ENCODE results near the gene RAPGEF5.

RAPGEF5 gene

GRCh38 chr7:22141355-22141754 is 215.6 kb downstream of the RAPGEF5 start:
- no peak for DNase-seq

- DNase-seq: no peak
Measured at GRCh38 chr7:22140578-22140977, 216.4 kb downstream of the RAPGEF5 start.

DNA sequence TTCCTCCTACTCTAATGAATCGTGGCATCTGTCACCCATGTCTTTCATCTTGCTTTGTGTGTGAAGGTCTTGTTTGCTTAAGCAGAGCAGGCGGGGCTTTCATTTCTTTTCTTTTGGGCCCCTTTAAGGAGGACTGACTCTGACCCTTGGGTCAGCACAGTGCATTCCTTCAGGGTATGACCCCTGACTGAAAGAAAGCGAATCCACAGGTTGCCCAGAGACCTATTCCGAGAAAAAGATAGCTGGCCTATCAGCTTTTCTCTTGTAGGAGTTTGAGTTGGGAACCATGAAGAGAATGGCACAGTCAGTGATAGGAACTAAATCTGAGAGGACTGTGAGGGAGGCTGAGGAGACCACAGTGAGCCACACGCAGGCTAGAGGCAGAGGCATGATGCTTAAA is 218.1 kb downstream of the RAPGEF5 start:
- no peak for DNase-seq

DNA sequence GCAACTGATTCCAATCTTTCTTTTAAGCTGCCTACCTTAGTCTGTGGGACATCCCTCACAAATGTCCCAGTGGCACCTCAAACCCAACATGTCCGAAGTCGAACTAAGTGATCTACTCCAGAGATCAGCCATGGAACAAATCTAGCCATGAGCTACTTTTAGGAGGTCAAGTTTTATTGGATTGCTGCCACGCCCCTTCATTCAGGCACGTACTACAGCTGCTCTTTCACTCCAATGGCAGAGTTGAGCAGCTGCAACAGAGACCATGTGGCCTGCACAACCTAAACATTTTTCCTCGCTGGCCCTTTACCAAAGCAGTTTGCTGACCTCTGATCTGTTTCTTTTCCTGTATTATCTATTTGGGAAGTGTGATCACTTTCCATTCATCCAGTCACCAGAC is 218.8 kb downstream of the RAPGEF5 start:
- DNase-seq: no peak

DNA sequence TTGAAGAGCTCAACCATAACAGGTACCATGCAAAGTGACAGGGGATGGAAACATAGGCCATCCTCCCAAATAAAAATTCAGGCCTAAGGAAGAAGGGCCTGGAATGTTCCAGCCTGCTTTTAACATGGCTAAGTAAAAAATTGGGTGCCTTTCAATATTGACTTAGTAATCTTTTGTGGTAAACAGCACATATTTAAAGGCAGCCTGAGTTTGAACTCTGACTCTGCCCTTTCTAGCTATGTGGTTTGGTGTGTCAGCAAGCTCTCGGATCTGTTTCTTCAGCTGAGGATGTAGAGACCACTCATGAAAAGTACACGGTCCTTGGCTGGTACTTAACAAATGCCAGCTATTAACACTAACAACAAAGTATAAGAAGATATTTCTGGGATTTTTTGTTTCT is 219.5 kb downstream of the RAPGEF5 start:
- DNase-seq: no peak

DNA sequence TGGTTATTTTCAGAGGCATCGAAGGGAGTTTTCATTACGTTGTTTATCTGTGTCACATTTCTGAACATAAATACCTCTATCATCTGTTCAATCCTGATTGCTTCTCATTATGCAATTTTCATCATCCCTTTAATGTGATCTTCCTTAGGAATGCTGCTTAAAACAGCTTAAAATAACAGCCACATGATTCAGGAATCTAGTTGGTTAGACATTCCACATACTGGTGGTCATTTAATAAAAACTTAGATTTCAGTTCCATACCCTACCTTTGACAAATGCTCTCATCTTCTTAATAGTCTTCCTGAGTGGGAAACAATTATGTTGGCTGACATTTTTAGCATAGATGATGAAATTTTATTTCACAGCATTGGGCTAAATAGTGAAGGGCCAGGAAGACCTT is 219.9 kb downstream of the RAPGEF5 start:
- no peak for DNase-seq

DNA sequence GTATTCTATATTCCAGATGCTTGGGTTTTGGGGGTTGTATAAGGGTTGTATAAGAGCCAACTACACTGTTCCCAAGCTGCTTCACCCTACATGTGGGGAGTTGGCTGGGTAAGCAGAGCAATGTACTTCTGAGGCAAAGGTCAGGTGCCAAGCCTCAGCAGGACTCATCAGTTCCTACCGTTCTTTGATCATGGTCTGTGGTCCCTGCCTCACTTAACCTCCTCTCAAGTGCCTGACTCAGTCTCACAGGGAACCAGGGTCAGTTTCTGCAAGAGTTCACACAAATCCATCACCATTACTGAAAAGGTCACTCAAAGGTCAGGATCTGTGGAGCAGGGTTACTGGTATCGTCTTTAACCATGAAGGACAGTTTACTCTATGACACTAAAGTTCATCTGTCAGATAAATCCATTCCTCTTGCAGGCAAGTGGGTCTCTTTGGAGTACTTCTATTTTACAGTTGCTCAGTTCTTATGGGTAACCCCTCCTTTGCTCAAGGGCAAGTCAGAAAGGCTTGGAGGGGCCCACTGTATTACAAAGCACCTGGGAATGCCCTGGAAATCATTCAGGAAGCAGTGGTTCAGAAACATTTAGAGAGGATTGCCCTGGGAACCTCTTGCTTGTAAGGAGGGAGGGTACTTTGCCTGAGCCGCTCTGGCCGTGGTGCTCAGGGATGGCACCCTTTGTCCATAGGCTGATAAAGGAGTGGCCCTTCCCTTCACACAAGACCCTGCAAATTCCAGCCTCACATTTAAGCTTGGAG is 227.0 kb downstream of the RAPGEF5 start:
- no peak for DNase-seq

DNA sequence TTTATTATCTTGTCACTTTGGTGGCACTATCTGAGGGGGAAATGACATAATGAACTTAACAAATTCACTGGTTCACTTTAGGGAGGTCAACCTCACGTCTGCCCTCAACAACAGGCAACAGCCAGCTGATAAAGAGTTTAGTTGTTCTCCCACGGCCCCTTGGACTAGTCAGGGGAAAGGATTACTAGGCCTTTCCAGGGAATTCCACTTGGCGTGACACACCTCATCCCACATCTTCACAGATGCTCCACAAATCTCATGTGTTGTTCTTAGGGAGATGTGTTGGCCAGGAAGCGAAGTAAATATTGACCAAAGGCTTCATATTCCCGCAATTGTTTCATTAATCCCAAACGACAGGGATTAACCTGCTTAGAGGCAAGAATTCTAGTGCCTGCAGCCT is 227.8 kb downstream of the RAPGEF5 start:
- DNase-seq: no peak

DNA sequence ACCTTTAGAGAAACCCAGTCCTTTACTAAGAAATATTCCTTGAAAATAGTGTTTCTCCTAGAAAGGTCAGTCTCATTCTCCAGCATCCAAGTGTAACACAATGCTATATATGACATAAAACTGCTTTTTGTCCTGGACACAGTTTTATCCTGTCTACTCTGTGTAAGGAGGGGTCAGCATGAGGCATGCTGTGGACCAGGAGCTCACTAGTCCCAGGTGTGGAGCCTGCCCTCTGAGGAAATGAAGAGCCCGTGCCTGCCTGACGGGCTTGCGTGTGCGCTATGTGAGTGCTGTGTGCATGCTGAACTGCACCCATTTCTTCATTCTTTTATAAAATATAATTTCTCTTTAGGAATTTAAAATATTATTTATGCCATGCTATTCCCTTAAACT is 228.4 kb downstream of the RAPGEF5 start:
- no peak for DNase-seq

- no peak for DNase-seq
Measured at GRCh38 chr7:22127835-22128527, 229.0 kb downstream of the RAPGEF5 start.

DNA sequence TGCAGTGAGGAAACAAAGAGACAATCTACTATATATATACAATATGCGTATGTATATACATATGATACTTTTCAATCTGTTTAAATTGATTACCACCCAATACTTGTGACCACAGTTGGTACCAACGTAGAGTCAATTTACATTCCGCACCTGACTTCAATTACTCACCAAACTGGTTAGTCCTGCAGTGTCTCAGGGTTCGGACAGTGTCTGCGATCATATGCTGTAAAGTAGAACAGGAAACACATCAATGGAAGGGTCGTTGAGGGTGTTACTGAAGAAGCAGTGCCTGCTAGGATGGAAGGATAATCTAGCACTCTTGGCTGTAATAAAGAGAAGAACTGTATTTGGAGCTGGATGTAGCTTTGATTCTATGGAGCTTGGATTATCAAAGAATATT is 231.5 kb downstream of the RAPGEF5 start:
- DNase-seq: no peak

GRCh38 chr7:22124941-22125340 is 232.0 kb downstream of the RAPGEF5 start:
- DNase-seq: no peak

DNA sequence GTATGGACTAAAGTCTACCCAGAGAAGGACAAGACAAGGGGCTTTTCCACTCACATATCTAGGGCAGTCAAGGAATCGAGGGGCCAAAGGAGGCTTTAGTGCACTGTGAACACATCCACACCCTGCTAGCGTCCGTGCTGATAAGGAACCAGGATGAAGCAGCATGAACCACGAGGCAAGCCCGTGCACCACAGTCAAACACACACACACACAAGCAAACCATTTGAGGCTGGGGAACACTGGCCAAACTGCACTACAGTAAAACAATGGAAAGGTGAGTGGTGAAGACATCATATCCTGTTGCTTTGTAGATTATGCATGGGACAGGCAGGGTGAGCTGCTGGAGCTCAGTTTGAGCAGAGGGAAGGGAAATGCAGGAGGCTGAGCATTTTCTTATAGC is 233.8 kb downstream of the RAPGEF5 start:
- DNase-seq: no peak

DNA sequence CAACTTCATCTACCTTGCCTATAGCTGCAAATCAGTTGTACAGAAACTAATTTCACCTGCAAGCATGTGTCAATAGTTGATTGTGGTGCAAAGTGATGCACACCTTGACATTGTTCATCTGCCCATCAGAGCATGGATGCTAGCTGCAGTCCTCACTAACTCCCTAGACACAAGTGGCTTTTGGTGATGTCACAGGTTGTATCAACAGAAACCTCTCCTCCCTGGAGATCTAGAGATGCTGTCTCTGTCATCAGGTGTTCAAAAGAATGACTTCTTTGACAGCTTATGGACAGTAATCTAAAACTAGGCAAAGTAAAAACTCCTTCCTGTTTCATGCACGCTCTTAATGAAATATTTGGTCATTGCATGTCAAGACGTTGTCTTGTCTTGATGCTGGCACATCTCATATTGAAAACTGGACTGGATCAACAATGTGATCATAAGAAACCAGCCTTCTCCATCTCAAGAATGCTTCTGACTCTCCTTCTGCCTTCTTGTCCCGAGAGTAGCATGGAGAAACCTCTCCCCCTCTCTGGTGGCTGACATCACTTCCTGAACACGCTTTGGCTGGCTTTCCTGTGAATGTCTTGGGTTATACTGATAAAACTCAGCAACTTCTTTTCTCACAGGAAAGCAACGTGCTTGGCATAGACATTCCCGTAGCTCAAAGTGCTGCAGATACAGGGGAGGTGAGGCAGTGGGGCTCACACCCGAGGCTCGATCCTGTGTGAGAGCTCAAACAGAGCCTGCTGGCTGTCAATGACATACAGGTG is 235.1 kb downstream of the RAPGEF5 start:
- DNase-seq: no peak

DNA sequence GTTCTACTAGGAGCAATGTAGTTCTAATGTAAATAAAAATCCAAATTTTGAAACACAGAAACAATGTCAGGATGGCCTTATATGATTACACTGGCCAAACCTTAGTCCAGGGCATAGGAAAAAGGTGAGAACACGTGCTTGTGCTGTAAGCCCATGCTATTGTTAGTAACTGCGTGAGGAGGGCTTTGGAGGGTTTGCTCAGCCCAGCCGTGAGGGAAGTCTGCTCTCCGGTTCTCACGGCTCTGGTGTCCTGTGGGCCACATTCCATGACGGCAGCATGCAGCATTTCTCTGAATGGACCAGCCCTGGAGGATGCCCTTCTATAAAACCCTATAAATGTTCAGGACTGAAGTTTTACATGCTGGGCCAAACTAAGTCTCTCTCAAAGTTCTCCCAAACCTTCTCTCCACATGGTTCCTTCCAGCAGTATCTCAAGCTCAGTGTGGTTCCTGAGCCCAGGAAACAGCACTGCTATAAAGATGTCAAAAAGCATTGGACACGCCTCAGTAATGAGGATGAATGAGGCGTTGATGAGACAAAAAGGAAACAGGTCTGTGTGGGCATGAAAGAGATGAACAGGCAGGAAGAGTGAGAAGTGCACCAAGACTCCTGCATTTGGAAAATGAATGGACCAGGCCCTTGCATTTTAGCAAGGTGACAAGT is 236.4 kb downstream of the RAPGEF5 start:
- DNase-seq: no peak

DNA sequence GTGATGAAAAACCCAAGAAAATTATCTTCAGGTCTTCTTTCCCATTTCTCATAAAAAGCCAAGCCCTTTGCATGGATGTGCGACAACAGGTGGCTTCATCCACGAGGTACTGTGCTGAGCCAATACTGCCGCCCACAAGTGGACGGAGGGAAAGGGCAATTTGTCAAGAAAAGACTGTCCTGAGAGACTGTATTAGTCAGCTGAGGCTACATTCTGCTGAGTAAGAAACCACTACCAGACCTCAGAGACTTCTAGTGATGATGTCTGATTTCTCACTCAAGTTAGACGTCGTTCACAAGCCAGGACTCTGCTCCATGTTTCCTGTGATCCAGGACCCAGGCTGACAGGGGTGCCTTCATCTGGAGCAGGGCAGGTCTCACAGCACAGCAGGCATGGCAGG is 239.7 kb downstream of the RAPGEF5 start:
- no peak for DNase-seq

DNA sequence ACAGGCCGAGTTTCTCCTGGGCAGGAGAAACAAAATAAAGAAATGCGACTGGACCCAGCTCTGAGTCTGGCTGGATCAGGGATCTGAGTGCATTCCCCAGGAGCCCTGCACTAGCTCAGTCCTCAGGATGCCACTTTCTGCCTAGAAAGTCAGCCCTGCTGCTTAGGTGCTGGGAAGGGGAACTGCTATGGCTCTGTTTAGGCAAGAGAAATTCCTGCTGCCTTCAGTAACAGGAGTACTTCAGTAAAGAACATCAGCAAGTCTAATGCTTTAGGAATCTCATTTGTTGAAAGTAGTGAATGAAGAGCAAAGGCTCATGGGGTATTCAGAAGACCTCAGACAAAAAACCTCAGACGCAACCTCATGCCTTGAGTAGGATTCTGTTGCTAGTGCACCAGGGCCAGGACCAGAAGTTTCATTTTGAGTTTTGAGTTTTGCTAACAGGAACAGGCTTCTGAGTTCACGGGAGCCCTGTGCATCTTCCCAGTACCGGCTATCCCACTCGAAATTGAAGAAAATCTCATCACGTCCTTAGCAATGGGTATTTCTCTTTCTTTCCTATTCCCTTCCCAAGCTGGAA is 240.4 kb downstream of the RAPGEF5 start:
- DNase-seq: no peak

- no peak for DNase-seq
Measured at GRCh38 chr7:22115689-22116088, 241.3 kb downstream of the RAPGEF5 start.

GRCh38 chr7:22114440-22114981 is 242.4 kb downstream of the RAPGEF5 start:
- DNase-seq: no peak

GRCh38 chr7:22113041-22113440 is 243.9 kb downstream of the RAPGEF5 start:
- no peak for DNase-seq

GRCh38 chr7:22111661-22112060 is 245.3 kb downstream of the RAPGEF5 start:
- DNase-seq: no peak

GRCh38 chr7:22110881-22111280 is 246.1 kb downstream of the RAPGEF5 start:
- no peak for DNase-seq
